PC-3 (cell line): ENCODE results near the gene RAPGEF4. TPM values are rescaled to one million over a fixed set of nuclear protein-coding genes. Genes with fewer than 3 reads are reported as not detected.

ENCODE experiments used
- ATAC-seq: fragments of 200-7000 bp; cut with Tn5 transposase; 2 replicates; pipeline ENCODE4 v1.9.1; 2020; ENCODE audit warnings: mild to moderate bottlenecking, moderate library complexity
- BruUV-seq: library from RNA; stranded (reverse); fragments of 400-500 nt; replicated peaks from 2 replicates; lab custom pipeline; 2021; lab: Mats Ljungman, UMichigan
- CTCF ChIA-PET: fragments of 300-600 bp; sonication (Branson Sonifier 250); formaldehyde crosslinking; loops from one replicate; lab custom pipeline; 2022; ENCODE audit warnings: antibody characterized with exemption; lab: Charles Lee
- POLR2A ChIA-PET: fragments of 300-600 bp; sonication (Branson Sonifier 250); formaldehyde crosslinking; loops from one replicate; lab custom pipeline; 2022; ENCODE audit warnings: antibody characterized with exemption; ENCODE audit not compliant: unreplicated experiment; lab: Charles Lee
- DNase-seq: peaks from one replicate; pipeline ENCODE4 v3.0.0-alpha.2; 2015
- H2AFZ ChIP-seq: fragments of 300-600 bp; sonication (generic); 2 replicates; pipeline ENCODE4 v1.6.0; 2016; ENCODE audit warnings: antibody characterized with exemption, low read length
- H3F3A ChIP-seq: fragments of 300-600 bp; sonication (generic); one replicate; pipeline ENCODE4 v1.6.0; 2017; ENCODE audit warnings: antibody characterized with exemption, low read length, control low read depth, mild to moderate bottlenecking; ENCODE audit not compliant: unreplicated experiment
- H3K27ac ChIP-seq: fragments of 300-600 bp; sonication (generic); 2 replicates; pipeline ENCODE4 v1.5.1; 2016; ENCODE audit warnings: mild to moderate bottlenecking, low read length
- H3K27me3 ChIP-seq: fragments of 300-600 bp; sonication (generic); 2 replicates; pipeline ENCODE4 v1.6.1; 2016; ENCODE audit warnings: low read length, mixed read lengths
- H3K36me3 ChIP-seq: fragments of 300-600 bp; sonication (generic); 2 replicates; pipeline ENCODE4 v1.6.1; 2016; ENCODE audit warnings: low read depth, mixed run types, low read length, mixed read lengths
- H3K4me1 ChIP-seq: fragments of 300-600 bp; sonication (generic); 2 replicates; pipeline ENCODE4 v1.5.1; 2016; ENCODE audit warnings: low read length; ENCODE audit not compliant: insufficient read depth
- H3K4me2 ChIP-seq: fragments of 300-600 bp; sonication (generic); 2 replicates; pipeline ENCODE4 v1.6.0; 2016; ENCODE audit warnings: low read length
- H3K4me3 ChIP-seq: fragments of 300-600 bp; sonication (generic); 2 replicates; pipeline ENCODE4 v1.5.1; 2016; ENCODE audit warnings: mild to moderate bottlenecking, low read length, mixed read lengths
- H3K79me2 ChIP-seq: fragments of 300-600 bp; sonication (generic); 2 replicates; pipeline ENCODE4 v1.6.1; 2017; ENCODE audit warnings: low read length, mixed read lengths
- H3K9ac ChIP-seq: fragments of 300-600 bp; sonication (generic); 2 replicates; pipeline ENCODE4 v1.6.0; 2016; ENCODE audit warnings: mild to moderate bottlenecking, low read length
- H3K9me2 ChIP-seq: fragments of 300-600 bp; sonication (generic); replicated peaks from 2 replicates; pipeline ENCODE4 v1.6.1; 2016; ENCODE audit warnings: mixed run types, low read length, mixed read lengths
- H3K9me3 ChIP-seq: fragments of 300-600 bp; sonication (generic); 2 replicates; pipeline ENCODE4 v1.6.1; 2016; ENCODE audit warnings: low read length, mixed read lengths
- H4K20me1 ChIP-seq: fragments of 300-600 bp; sonication (generic); 2 replicates; pipeline ENCODE4 v1.6.1; 2016; ENCODE audit warnings: low read length, mixed read lengths
- EZH2 ChIP-seq: fragments of 300-600 bp; sonication (generic); IDR thresholded peaks from one replicate; pipeline ENCODE4 v1.6.1; 2017; ENCODE audit warnings: antibody characterized with exemption, mild to moderate bottlenecking, low read length; ENCODE audit not compliant: unreplicated experiment
- EZH2phosphoT487 ChIP-seq: fragments of 300-600 bp; sonication (generic); IDR thresholded peaks from 2 replicates; pipeline ENCODE4 v1.6.1; 2018; ENCODE audit warnings: mild to moderate bottlenecking, antibody characterized with exemption, low read length, borderline replicate concordance
- intact Hi-C: fragments of 100-400 bp; cut with micrococcal nuclease; formaldehyde crosslinking; loops from 2 replicates; pipeline ENCODE4 v1.9.0; 2023
- total RNA-seq: library from RNA; depleted of rRNA; stranded (reverse); fragments of >200 nt; gene quantifications from 2 replicates; pipeline ENCODE4 v1.2.3, GENCODE V29; 2014
- TF ChIP-seq, protein P1 (sequence below): fragments of 300-600 bp; sonication (generic); conservative IDR thresholded peaks from 2 replicates; pipeline ENCODE4 v1.5.1; 2017; ENCODE audit warnings: antibody characterized with exemption, low read depth, mild to moderate bottlenecking, low read length

The RAPGEF4 gene
- total RNA-seq, 1 experiment from 2014 or later, result 0.87 TPM

DNA sequence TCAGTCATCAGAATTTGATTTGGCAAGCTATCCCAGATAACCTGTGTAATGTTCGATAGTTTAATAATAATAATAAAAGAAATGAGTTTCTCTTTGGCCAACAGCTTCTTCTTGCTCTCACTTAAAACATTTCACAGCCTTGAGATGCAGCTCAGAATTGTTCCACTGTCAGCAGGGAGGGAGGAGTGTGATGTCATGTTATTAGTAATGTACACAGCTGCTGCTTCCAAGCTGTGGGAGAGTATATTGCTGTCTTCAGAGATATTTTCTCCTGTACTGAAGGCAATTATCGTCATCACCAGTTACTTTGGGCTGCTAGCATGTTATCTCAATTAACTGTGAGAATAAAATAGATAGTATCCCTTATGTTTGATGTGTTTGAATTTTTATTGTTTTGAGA, 193.1 kb downstream of the RAPGEF4 start:
- POLR2A ChIA-PET, result no interaction called here
- BruUV-seq, result no TSS peak

DNA sequence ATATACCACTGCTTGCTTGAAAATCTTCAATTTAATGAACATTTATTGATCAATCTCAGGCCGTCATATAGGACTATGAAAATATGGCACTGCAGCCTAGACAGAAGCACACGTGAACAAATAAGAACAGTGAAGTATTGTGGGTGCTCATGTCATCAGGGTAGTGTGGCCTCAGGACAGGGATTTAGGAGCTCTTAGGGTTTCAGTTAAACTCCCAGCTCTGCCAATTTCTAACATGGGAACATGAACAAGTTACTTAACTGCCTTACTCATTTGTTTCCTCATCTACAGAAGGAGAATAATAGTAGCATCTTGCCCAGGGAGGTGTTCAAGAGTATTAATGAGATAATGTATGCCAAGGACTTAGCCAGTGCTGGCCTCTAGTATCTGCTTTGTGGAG, 194.0 kb downstream of the RAPGEF4 start:
- H2AFZ ChIP-seq, result no peak overlapping the region
- no peak overlapping the region for H3K27ac ChIP-seq
- no peak for ATAC-seq
- no peak overlapping the region for H3K4me3 ChIP-seq
- no peaks in the 10 kb centered on the region for H3K27me3 ChIP-seq
- intact Hi-C loops, result loop anchor here (5.0 kb wide), 1 partner anchor 38 kb away; no protein-coding TSS in a partner anchor
- H3F3A ChIP-seq, result no peaks in the 10 kb centered on the region
- ChIA-PET CTCF (no interaction called here), POLR2A (no interaction called here)
- no TSS peak for BruUV-seq
- no peak overlapping the region for H3K9ac ChIP-seq
- no peaks in the 10 kb centered on the region for H4K20me1 ChIP-seq
- DNase-seq, result no peak
- H3K79me2 ChIP-seq, result no peaks in the 10 kb centered on the region
- TF ChIP-seq EZH2phosphoT487 (no peak), EZH2 (no peak)
- TF ChIP-seq, protein P1, sequence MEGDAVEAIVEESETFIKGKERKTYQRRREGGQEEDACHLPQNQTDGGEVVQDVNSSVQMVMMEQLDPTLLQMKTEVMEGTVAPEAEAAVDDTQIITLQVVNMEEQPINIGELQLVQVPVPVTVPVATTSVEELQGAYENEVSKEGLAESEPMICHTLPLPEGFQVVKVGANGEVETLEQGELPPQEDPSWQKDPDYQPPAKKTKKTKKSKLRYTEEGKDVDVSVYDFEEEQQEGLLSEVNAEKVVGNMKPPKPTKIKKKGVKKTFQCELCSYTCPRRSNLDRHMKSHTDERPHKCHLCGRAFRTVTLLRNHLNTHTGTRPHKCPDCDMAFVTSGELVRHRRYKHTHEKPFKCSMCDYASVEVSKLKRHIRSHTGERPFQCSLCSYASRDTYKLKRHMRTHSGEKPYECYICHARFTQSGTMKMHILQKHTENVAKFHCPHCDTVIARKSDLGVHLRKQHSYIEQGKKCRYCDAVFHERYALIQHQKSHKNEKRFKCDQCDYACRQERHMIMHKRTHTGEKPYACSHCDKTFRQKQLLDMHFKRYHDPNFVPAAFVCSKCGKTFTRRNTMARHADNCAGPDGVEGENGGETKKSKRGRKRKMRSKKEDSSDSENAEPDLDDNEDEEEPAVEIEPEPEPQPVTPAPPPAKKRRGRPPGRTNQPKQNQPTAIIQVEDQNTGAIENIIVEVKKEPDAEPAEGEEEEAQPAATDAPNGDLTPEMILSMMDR, result no peak
- H3K9me3 ChIP-seq, result no peaks in the 10 kb centered on the region
- peaks cover 21% of the 10 kb centered on the region for H3K4me1 ChIP-seq
- H3K4me2 ChIP-seq, result no peak overlapping the region
- H3K36me3 ChIP-seq, result no peaks in the 10 kb centered on the region
- H3K9me2 ChIP-seq, result no peaks in the 10 kb centered on the region

More for the DNA sequence above, 193.1 kb downstream of the RAPGEF4 start:
- CTCF ChIA-PET, result interaction anchor here (0.6 kb wide), 1 partner anchor 107 kb away, joined by 11 read pairs; no protein-coding TSS in a partner anchor
- H3K9me2 ChIP-seq, result no peaks in the 10 kb centered on the region
- H3K9me3 ChIP-seq, result no peaks in the 10 kb centered on the region
- no peak overlapping the region for H2AFZ ChIP-seq
- H3K27me3 ChIP-seq, result no peaks in the 10 kb centered on the region
- DNase-seq (no peak), ATAC-seq (no peak)
- H3K4me3 ChIP-seq, result no peak overlapping the region
- no peaks in the 10 kb centered on the region for H4K20me1 ChIP-seq
- no peak overlapping the region for H3K9ac ChIP-seq
- H3K4me1 ChIP-seq, result peaks cover 21% of the 10 kb centered on the region
- no peaks in the 10 kb centered on the region for H3K36me3 ChIP-seq
- TF ChIP-seq EZH2, result no peak
- TF ChIP-seq, protein P1, result no peak
- TF ChIP-seq EZH2phosphoT487, result no peak
- no peaks in the 10 kb centered on the region for H3F3A ChIP-seq
- H3K79me2 ChIP-seq, result no peaks in the 10 kb centered on the region
- no peak overlapping the region for H3K27ac ChIP-seq
- intact Hi-C loops, result no loop called here
- no peak overlapping the region for H3K4me2 ChIP-seq

- CTCF ChIA-PET, result interaction anchor here (0.5 to 2.9 kb wide), 10 partner anchors 42 to 484 kb away, joined by 3 to 37 read pairs (median 5); no protein-coding TSS in a partner anchor
- Histone ChIP-seq H3K4me3 (peak overlapping the region; percentile 61), H3K36me3 (no peaks in the 10 kb centered on the region), H2AFZ (peak overlapping the region; percentile 80; the same call in 1 of the 2 replicates), H3K9ac (no peak overlapping the region), H3K9me3 (no peaks in the 10 kb centered on the region), H3K4me1 (peaks cover 21% of the 10 kb centered on the region), H3F3A (no peaks in the 10 kb centered on the region), H3K4me2 (peak overlapping the region; percentile 83), H3K9me2 (no peaks in the 10 kb centered on the region), H3K79me2 (no peaks in the 10 kb centered on the region), H4K20me1 (no peaks in the 10 kb centered on the region), H3K27me3 (no peaks in the 10 kb centered on the region), H3K27ac (peak overlapping the region; percentile 74)
- ATAC-seq, result peak; percentile 27
- intact Hi-C loops, result loop anchor here (1.0 to 5.0 kb wide), 2 partner anchors 36 to 125 kb away; no protein-coding TSS in a partner anchor
- POLR2A ChIA-PET, result interaction anchor here (0.5 kb wide), 1 partner anchor 35 kb away, joined by 3 read pairs; no protein-coding TSS in a partner anchor
- no peak for DNase-seq
- no TSS peak for BruUV-seq
- TF ChIP-seq EZH2phosphoT487 (no peak), EZH2 (no peak)
- TF ChIP-seq, protein P1, result no peak
These were observed 195.2 kb downstream of the RAPGEF4 start for GRCh38 chr2:172930871-172931255.
